GM12878 (cell line): ENCODE measurements around the gene GNAL. TPM values are rescaled to one million over a fixed set of nuclear protein-coding genes. Genes with fewer than 3 reads are reported as not detected.

Experiments
- ATAC-seq: fragments of 200-7000 bp; cut with Tn5 transposase; 3 replicates; pipeline ENCODE4 v1.9.1; 2020; ENCODE audit warnings: mild to moderate bottlenecking, moderate library complexity
- BruUV-seq: library from RNA; stranded (reverse); fragments of 400-500 nt; replicated peaks from 2 replicates; lab custom pipeline; 2021; lab: Mats Ljungman, UMichigan
- CTCF ChIA-PET: fragments of 300-600 bp; sonication (Branson Sonifier 250); formaldehyde crosslinking; extraction: SDS; loops from one replicate; lab custom pipeline; 2021; ENCODE audit warnings: inconsistent platforms; lab: Yijun Ruan, JAX
- POLR2A ChIA-PET: fragments of 350-600 bp; formaldehyde crosslinking; extraction: SDS; loops from one replicate; lab custom pipeline; 2021; ENCODE audit warnings: inconsistent platforms; lab: Charles Lee
- RAD21 ChIA-PET: fragments of 300-600 bp; sonication (Branson Sonifier 250); formaldehyde crosslinking; loops from one replicate; lab custom pipeline; 2023; ENCODE audit warnings: antibody characterized with exemption; ENCODE audit not compliant: unreplicated experiment; lab: Charles Lee
- SMC1A ChIA-PET: fragments of 300-600 bp; sonication (Branson Sonifier 250); formaldehyde crosslinking; loops from one replicate; lab custom pipeline; 2023; ENCODE audit not compliant: unreplicated experiment, uncharacterized antibody; lab: Charles Lee
- DNase-seq: peaks from one replicate; pipeline ENCODE4 v3.0.0-alpha.2; 2011; ENCODE audit warnings: low read depth, low spot score
- FAIRE-seq: peaks from 3 replicates; lab custom pipeline; 2011; peaks lifted over from hg19 to GRCh38; lab: Jason Lieb, UNC
- H2AFZ ChIP-seq: 2 replicates; pipeline ENCODE4 v1.6.0; 2011; ENCODE audit warnings: low read depth, low read length, control low read depth; ENCODE audit not compliant: control insufficient read depth
- H3K27ac ChIP-seq: 2 replicates; pipeline ENCODE4 v1.5.1; 2011; ENCODE audit warnings: control low read depth; ENCODE audit not compliant: control insufficient read depth, insufficient read depth
- H3K27me3 ChIP-seq, 2 experiments: replicated peaks in 1 of 2; 2 replicates each; pipeline versions ENCODE4 v1.6.0 to v1.6.1; 2011; ENCODE audit warnings: low read length in 1 of 2; ENCODE audit not compliant: control insufficient read depth in 2 of 2, insufficient read depth in 2 of 2
- H3K36me3 ChIP-seq, 2 experiments: 2 replicates each; pipeline ENCODE4 v1.5.1; 2011; ENCODE audit warnings: low read length in 1 of 2; ENCODE audit not compliant: control insufficient read depth in 2 of 2, insufficient read depth in 2 of 2
- H3K4me1 ChIP-seq: 2 replicates; pipeline ENCODE4 v1.6.1; 2011; ENCODE audit warnings: mild to moderate bottlenecking, low read length, moderate library complexity, mixed read lengths; ENCODE audit not compliant: control insufficient read depth, insufficient read depth
- H3K4me2 ChIP-seq: 2 replicates; pipeline ENCODE4 v1.6.0; 2011; ENCODE audit warnings: control low read depth; ENCODE audit not compliant: control insufficient read depth, insufficient read depth
- H3K4me3 ChIP-seq: fragments of 200-600 bp; sonication (generic); 2 replicates; pipeline ENCODE4 v1.5.1; 2016
- H3K79me2 ChIP-seq: 2 replicates; pipeline ENCODE4 v1.6.0; 2011; ENCODE audit warnings: low read length; ENCODE audit not compliant: control insufficient read depth, insufficient read depth
- H3K9ac ChIP-seq: 2 replicates; pipeline ENCODE4 v1.8.0; 2011; ENCODE audit warnings: low read length, control low read depth, mixed read lengths; ENCODE audit not compliant: control insufficient read depth, insufficient read depth
- H3K9me3 ChIP-seq: replicated peaks from 3 replicates; pipeline ENCODE4 v1.5.1; 2011; ENCODE audit warnings: mild to moderate bottlenecking, low read length; ENCODE audit not compliant: control insufficient read depth, insufficient read depth
- H4K20me1 ChIP-seq: 2 replicates; pipeline ENCODE4 v1.6.0; 2011; ENCODE audit not compliant: control insufficient read depth, insufficient read depth
- CTCF ChIP-seq, 3 experiments: IDR thresholded peaks in 2 of 3; conservative IDR thresholded peaks in 1 of 3; 2 replicates each; pipeline ENCODE4 v1.5.1; 2011; ENCODE audit warnings: low read depth in 3 of 3, low read length in 3 of 3, mild to moderate bottlenecking in 3 of 3, control low read depth in 2 of 3, moderate library complexity in 2 of 3, inconsistent platforms in 1 of 3, mixed read lengths in 1 of 3; ENCODE audit not compliant: control insufficient read depth in 2 of 3, insufficient read depth in 1 of 3; ENCODE audit errors: extremely low read depth in 1 of 3
- RAD21 ChIP-seq: IDR thresholded peaks from 2 replicates; pipeline ENCODE4 v1.6.1; 2011; ENCODE audit warnings: mild to moderate bottlenecking, low read depth, low read length, moderate library complexity; ENCODE audit not compliant: insufficient read depth
- SIX5 ChIP-seq: IDR thresholded peaks from 2 replicates; pipeline ENCODE4 v1.6.1; 2011; ENCODE audit warnings: mild to moderate bottlenecking, low read depth, low read length, moderate library complexity; ENCODE audit not compliant: severe bottlenecking
- SMC3 ChIP-seq: IDR thresholded peaks from 2 replicates; pipeline ENCODE4 v1.6.1; 2011; ENCODE audit warnings: low read length, improper control_type of control experiment, borderline replicate concordance
- TCF7 ChIP-seq: IDR thresholded peaks from 2 replicates; pipeline ENCODE4 v1.6.1; 2014; ENCODE audit warnings: antibody characterized with exemption, borderline replicate concordance
- YY1 ChIP-seq: IDR thresholded peaks from 2 replicates; pipeline ENCODE4 v1.6.1; 2011; ENCODE audit warnings: low read depth, mild to moderate bottlenecking, low read length
- ZNF24 ChIP-seq: fragments of 450-650 bp; IDR thresholded peaks from 2 replicates; pipeline ENCODE4 v1.6.1; 2017; ENCODE audit warnings: antibody characterized with exemption, mild to moderate bottlenecking
- WGBS: methylation state at CpG from one replicate; pipeline ENCODE4 v1.1.6; 2016; ENCODE audit warnings: low lambda C conversion rate; ENCODE audit not compliant: insufficient replicate concordance, insufficient coverage; ENCODE audit errors: missing lambda C conversion rate; 5-methylcytosine and 5-hydroxymethylcytosine counted together
- in situ Hi-C: fragments of 300-500 bp; cut with MboI; formaldehyde crosslinking; loops from 9 replicates; pipeline ENCODE4 v1.14.3; 2018; ENCODE audit warnings: mixed read lengths
- intact Hi-C: fragments of 100-400 bp; cut with micrococcal nuclease; formaldehyde crosslinking; loops from one replicate; pipeline ENCODE4 v1.14.2; 2022; ENCODE audit not compliant: unreplicated experiment
- polyA plus RNA-seq, 11 experiments: library from polyadenylated mRNA; depleted of rRNA in 4 of 11; unstranded in 6 of 11; stranded (reverse) in 5 of 11; fragments of >200 nt; fragmentation: Nextera tagmentation in 4 of 11; fragmentation: Illumina TruSeq in 1 of 11; extraction: Ambion mirVana in 4 of 11; extraction: Trizol in 1 of 11; gene quantifications; 1 replicate in 1 of 11; 2 replicates in 10 of 11; pipeline versions ENCODE4 v1.2.1 to v1.2.3, GENCODE V29; 2011 to 2016; ENCODE audit warnings: inconsistent platforms in 2 of 11, missing spikeins in 2 of 11, low read depth in 1 of 11
- total RNA-seq, 4 experiments: library from RNA; depleted of rRNA in 3 of 4; stranded (reverse); fragments of >200 nt in 3 of 4; fragmentation: Illumina TruSeq in 1 of 4; extraction: Trizol in 1 of 4; gene quantifications; 2 replicates each; pipeline versions ENCODE4 v1.2.1 to v1.2.3, GENCODE V29; 2013 to 2021

GNAL gene
- total and polyA plus RNA-seq, 10 of the 15 experiments (the other 5 are each of a cell fraction or from before 2014, with no cell fraction given), result 0.02 to 0.39 (median 0.05) TPM; not detected in 5

GRCh38 chr18:11741505-11742145 lies 52.6 kb downstream of the GNAL start:
- H3K4me1 ChIP-seq, result no peaks in the 10 kb centered on the region
- POLR2A ChIA-PET, result no interaction called here
- CTCF ChIA-PET, result interaction anchor here (0.6 to 1.3 kb wide), 4 partner anchors 9 to 94 kb away, joined by 3 to 4 read pairs (median 3); no protein-coding TSS in a partner anchor
- intact Hi-C loops, result loop anchor here (5.0 kb wide), 1 partner anchor 84 kb away; no protein-coding TSS in a partner anchor
- TF ChIP-seq YY1, result 0 out of 2 replicates have a peak, but pooled peaks have one; percentile 14
- TF ChIP-seq CTCF (IDR thresholded peaks at IDR 0.05 in 2 of 3, conservative IDR thresholded peaks at IDR 0.05 in 1 of 3; ENCODE audit: control insufficient read depth in 2 of 3, extremely low read depth in 1 of 3, insufficient read depth in 1 of 3, low read depth in 3 of 3, low read length in 3 of 3), result peak; percentile 54 to 71 (median 68)
- peak; percentile 92 for TF ChIP-seq ZNF24
- TF ChIP-seq RAD21, result peak; percentile 52
- TF ChIP-seq TCF7, result no peak
- TF ChIP-seq SIX5, result no peak
- peak; percentile 53; the same call in 1 of the 2 replicates for TF ChIP-seq SMC3
- TF ChIP-seq, all 136 proteins: peak for 5
- H3K4me3 ChIP-seq, result no peak overlapping the region
- no peak overlapping the region for H3K4me2 ChIP-seq
- WGBS, result 31% methylated on average over 5 of the region's 5 CpGs
- no peak overlapping the region for H2AFZ ChIP-seq
- peaks cover 0 to 3% of the 10 kb centered on the region in 2 experiments; a peak in 2 of 4 replicates for H3K27me3 ChIP-seq
- no TSS peak for BruUV-seq
- no peaks in the 10 kb centered on the region for H3K36me3 ChIP-seq
- H4K20me1 ChIP-seq, result no peaks in the 10 kb centered on the region
- ATAC-seq (peak; percentile 64; the same call in 2 of the 3 replicates), FAIRE-seq (no peak), DNase-seq (no peak)
- ChIA-PET RAD21 (interaction anchor here (1.1 kb wide), 1 partner anchor 86 kb away, joined by 3 read pairs; no protein-coding TSS in a partner anchor), SMC1A (no interaction called here)
- H3K79me2 ChIP-seq, result no peaks in the 10 kb centered on the region
- in situ Hi-C loops, result no loop called here
- H3K9me3 ChIP-seq, result no peaks in the 10 kb centered on the region
- H3K9ac ChIP-seq, result no peak overlapping the region
- no peak overlapping the region for H3K27ac ChIP-seq
